Panc1 (cell line): ENCODE results near the gene UNKL.

Source experiments
- CTCF ChIP-seq: fragments of 450-650 bp; IDR thresholded peaks from 2 replicates; pipeline ENCODE4 v1.5.1; 2017; ENCODE audit warnings: mild to moderate bottlenecking
- TF ChIP-seq, protein P1 (sequence below), 2 experiments: IDR thresholded peaks; 2 replicates each; pipeline ENCODE4 v1.6.1; 2011 to 2012; ENCODE audit warnings: low read depth in 2 of 2, control low read depth in 1 of 2, low read length in 1 of 2, mild to moderate bottlenecking in 1 of 2, moderate library complexity in 1 of 2; ENCODE audit not compliant: insufficient read depth in 1 of 2

- TF ChIP-seq CTCF: no peak; the same call in 1 of the 2 replicates
- TF ChIP-seq, protein P1, sequence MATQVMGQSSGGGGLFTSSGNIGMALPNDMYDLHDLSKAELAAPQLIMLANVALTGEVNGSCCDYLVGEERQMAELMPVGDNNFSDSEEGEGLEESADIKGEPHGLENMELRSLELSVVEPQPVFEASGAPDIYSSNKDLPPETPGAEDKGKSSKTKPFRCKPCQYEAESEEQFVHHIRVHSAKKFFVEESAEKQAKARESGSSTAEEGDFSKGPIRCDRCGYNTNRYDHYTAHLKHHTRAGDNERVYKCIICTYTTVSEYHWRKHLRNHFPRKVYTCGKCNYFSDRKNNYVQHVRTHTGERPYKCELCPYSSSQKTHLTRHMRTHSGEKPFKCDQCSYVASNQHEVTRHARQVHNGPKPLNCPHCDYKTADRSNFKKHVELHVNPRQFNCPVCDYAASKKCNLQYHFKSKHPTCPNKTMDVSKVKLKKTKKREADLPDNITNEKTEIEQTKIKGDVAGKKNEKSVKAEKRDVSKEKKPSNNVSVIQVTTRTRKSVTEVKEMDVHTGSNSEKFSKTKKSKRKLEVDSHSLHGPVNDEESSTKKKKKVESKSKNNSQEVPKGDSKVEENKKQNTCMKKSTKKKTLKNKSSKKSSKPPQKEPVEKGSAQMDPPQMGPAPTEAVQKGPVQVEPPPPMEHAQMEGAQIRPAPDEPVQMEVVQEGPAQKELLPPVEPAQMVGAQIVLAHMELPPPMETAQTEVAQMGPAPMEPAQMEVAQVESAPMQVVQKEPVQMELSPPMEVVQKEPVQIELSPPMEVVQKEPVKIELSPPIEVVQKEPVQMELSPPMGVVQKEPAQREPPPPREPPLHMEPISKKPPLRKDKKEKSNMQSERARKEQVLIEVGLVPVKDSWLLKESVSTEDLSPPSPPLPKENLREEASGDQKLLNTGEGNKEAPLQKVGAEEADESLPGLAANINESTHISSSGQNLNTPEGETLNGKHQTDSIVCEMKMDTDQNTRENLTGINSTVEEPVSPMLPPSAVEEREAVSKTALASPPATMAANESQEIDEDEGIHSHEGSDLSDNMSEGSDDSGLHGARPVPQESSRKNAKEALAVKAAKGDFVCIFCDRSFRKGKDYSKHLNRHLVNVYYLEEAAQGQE (IDR thresholded peaks at IDR 0.05; ENCODE audit: insufficient read depth in 1 of 2, low read depth in 2 of 2, low read length in 1 of 2): no peak
Measured at GRCh38 chr16:1450218-1450617, 35.7 kb upstream of the UNKL start.
